Smooth muscle cell (in vitro differentiated cells): ENCODE results near the gene SNAPC3. TPM values are rescaled to one million over a fixed set of nuclear protein-coding genes. Genes with fewer than 3 reads are reported as not detected.

Experiments used
- DNase-seq: peaks from one replicate; lab custom pipeline; 2025; ENCODE audit not compliant: unreplicated experiment; lab: John Stamatoyannopoulos, UW
- H2AFZ ChIP-seq: fragments of 200-600 bp; sonication (generic); 2 replicates; pipeline ENCODE4 v1.6.0; 2016; ENCODE audit warnings: antibody characterized with exemption, low read depth, mild to moderate bottlenecking
- H3F3A ChIP-seq: fragments of 200-600 bp; sonication (generic); 2 replicates; pipeline ENCODE4 v1.6.0; 2017; ENCODE audit warnings: antibody characterized with exemption, low read depth
- H3K27ac ChIP-seq: fragments of 200-600 bp; sonication (generic); 2 replicates; pipeline ENCODE4 v1.5.1; 2016; ENCODE audit warnings: low read depth, mild to moderate bottlenecking
- H3K27me3 ChIP-seq: fragments of 200-600 bp; sonication (generic); 2 replicates; pipeline ENCODE4 v1.6.1; 2016; ENCODE audit warnings: low read depth, mild to moderate bottlenecking
- H3K36me3 ChIP-seq: fragments of 200-600 bp; sonication (generic); 2 replicates; pipeline ENCODE4 v1.5.1; 2016; ENCODE audit warnings: low read depth
- H3K4me1 ChIP-seq: fragments of 200-600 bp; sonication (generic); 2 replicates; pipeline ENCODE4 v1.5.1; 2016; ENCODE audit warnings: low read depth
- H3K4me2 ChIP-seq: fragments of 200-600 bp; sonication (generic); 2 replicates; pipeline ENCODE4 v1.6.0; 2016; ENCODE audit warnings: mild to moderate bottlenecking
- H3K4me3 ChIP-seq: fragments of 200-600 bp; sonication (generic); 2 replicates; pipeline ENCODE4 v1.5.1; 2016; ENCODE audit warnings: mild to moderate bottlenecking
- H3K79me2 ChIP-seq: fragments of 200-600 bp; sonication (generic); 2 replicates; pipeline ENCODE4 v1.6.0; 2016; ENCODE audit warnings: low read depth, mild to moderate bottlenecking
- H3K9ac ChIP-seq: fragments of 200-600 bp; sonication (generic); 2 replicates; pipeline ENCODE4 v1.6.0; 2016; ENCODE audit warnings: low read depth
- H3K9me3 ChIP-seq: fragments of 200-600 bp; sonication (generic); replicated peaks from 2 replicates; pipeline ENCODE4 v1.5.1; 2016; ENCODE audit warnings: low read depth
- H4K20me1 ChIP-seq: fragments of 200-600 bp; sonication (generic); 2 replicates; pipeline ENCODE4 v1.6.0; 2016; ENCODE audit warnings: low read depth
- WGBS: methylation state at CpG from one replicate; pipeline ENCODE4 v1.1.7; 2016; ENCODE audit warnings: low lambda C conversion rate; 5-methylcytosine and 5-hydroxymethylcytosine counted together
- polyA plus RNA-seq: library from polyadenylated mRNA; unstranded; fragments of >200 nt; fragmentation: Nextera tagmentation; extraction: Ambion mirVana; gene quantifications from 2 replicates; pipeline ENCODE4 v1.2.1, GENCODE V29; 2016
- total RNA-seq: library from RNA; depleted of rRNA; stranded (reverse); fragments of >200 nt; gene quantifications from 2 replicates; pipeline ENCODE4 v1.2.3, GENCODE V29; 2014
- TF ChIP-seq, protein P1 (sequence below): fragments of 200-600 bp; sonication (generic); IDR thresholded peaks from 2 replicates; pipeline ENCODE4 v1.5.1; 2017; ENCODE audit warnings: borderline replicate concordance, mild to moderate bottlenecking, antibody characterized with exemption; ENCODE audit not compliant: insufficient read depth, poor library complexity, severe bottlenecking

SNAPC3 gene
- total and polyA plus RNA-seq, 2 experiments from 2014 or later, result 25.0 to 53.7 TPM

DNA sequence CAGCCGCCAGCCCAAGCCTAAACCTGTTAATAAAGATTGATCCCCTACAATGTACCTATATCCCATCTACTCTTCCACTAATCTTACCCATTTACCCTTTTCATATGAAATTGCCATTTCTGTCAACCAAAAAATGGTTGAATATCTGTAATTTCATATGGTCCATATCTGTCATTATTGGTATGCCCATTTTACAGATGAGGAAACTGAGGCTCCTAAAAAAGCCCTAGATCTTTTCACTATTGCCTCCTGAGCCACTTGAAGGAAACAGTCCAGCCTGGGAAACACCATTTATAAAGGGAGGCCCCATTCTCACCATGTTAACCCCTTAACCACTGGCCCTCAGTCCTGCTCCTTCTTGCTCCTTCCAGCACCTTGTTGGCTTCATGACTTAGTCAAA, 41.2 kb upstream of the SNAPC3 start:
- no peak overlapping the region for H3K9ac ChIP-seq
- H3F3A ChIP-seq, result no peaks in the 10 kb centered on the region
- DNase-seq, result no peak
- H3K4me2 ChIP-seq, result no peak overlapping the region
- no peak overlapping the region for H3K4me3 ChIP-seq
- no peaks in the 10 kb centered on the region for H3K4me1 ChIP-seq
- WGBS, result 0% methylated on average over 1 of the region's 1 CpG
- H3K9me3 ChIP-seq, result no peaks in the 10 kb centered on the region
- no peaks in the 10 kb centered on the region for H3K36me3 ChIP-seq
- TF ChIP-seq, protein P1, sequence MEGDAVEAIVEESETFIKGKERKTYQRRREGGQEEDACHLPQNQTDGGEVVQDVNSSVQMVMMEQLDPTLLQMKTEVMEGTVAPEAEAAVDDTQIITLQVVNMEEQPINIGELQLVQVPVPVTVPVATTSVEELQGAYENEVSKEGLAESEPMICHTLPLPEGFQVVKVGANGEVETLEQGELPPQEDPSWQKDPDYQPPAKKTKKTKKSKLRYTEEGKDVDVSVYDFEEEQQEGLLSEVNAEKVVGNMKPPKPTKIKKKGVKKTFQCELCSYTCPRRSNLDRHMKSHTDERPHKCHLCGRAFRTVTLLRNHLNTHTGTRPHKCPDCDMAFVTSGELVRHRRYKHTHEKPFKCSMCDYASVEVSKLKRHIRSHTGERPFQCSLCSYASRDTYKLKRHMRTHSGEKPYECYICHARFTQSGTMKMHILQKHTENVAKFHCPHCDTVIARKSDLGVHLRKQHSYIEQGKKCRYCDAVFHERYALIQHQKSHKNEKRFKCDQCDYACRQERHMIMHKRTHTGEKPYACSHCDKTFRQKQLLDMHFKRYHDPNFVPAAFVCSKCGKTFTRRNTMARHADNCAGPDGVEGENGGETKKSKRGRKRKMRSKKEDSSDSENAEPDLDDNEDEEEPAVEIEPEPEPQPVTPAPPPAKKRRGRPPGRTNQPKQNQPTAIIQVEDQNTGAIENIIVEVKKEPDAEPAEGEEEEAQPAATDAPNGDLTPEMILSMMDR, result no peak
- H3K27me3 ChIP-seq, result no peaks in the 10 kb centered on the region
- no peak overlapping the region for H3K27ac ChIP-seq
- H4K20me1 ChIP-seq, result no peaks in the 10 kb centered on the region
- no peak overlapping the region for H2AFZ ChIP-seq
- H3K79me2 ChIP-seq, result no peaks in the 10 kb centered on the region

DNA sequence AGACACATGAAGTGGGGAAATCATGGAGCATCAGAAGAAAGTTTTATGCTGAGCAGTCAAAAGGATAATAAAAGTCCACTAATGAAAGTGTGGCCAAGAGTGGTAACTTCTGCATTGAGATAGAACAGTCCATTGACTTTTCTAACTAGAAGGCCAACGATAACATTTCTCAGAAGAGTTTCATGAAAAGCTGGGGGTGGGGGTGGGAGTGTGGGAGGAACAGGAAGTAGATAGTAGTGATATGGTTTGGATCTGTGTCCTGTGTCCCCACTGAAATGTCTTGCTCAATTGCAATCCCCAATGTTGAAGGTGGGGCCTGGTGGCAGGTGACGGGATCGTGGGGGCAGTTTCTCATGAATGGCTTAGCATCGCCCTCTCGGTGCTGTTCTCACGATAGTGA, 36.2 kb upstream of the SNAPC3 start:
- TF ChIP-seq, protein P1, result no peak
- H3K27me3 ChIP-seq, result no peaks in the 10 kb centered on the region
- H3K27ac ChIP-seq, result no peak overlapping the region
- H3F3A ChIP-seq, result no peaks in the 10 kb centered on the region
- H3K4me3 ChIP-seq, result no peak overlapping the region
- H2AFZ ChIP-seq, result no peak overlapping the region
- H3K36me3 ChIP-seq, result no peaks in the 10 kb centered on the region
- WGBS, result 81% methylated on average over 6 of the region's 6 CpGs
- H3K9ac ChIP-seq, result no peak overlapping the region
- DNase-seq, result no peak
- no peaks in the 10 kb centered on the region for H3K79me2 ChIP-seq
- H3K9me3 ChIP-seq, result no peaks in the 10 kb centered on the region
- no peaks in the 10 kb centered on the region for H4K20me1 ChIP-seq
- H3K4me2 ChIP-seq, result no peak overlapping the region
- H3K4me1 ChIP-seq, result no peaks in the 10 kb centered on the region

DNA sequence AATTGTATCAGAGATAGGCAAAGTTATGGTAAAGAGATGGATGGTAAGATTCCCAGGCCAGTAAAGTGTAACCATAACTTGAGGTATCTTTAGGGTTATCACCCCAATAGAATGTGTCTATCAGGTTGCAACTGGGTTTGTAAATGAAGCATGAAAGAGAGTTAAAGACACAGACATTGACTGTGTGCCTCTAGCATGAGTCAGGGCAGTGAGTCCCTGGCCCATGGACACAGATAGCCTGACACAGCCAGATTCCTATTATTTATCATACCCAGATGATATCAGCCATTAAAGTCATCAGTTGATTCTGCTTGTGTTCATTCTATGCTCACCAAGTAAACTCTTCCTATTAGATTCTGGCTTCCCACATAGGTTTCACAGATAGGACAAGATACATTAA, 33.5 kb upstream of the SNAPC3 start:
- H3K4me3 ChIP-seq, result no peak overlapping the region

DNA sequence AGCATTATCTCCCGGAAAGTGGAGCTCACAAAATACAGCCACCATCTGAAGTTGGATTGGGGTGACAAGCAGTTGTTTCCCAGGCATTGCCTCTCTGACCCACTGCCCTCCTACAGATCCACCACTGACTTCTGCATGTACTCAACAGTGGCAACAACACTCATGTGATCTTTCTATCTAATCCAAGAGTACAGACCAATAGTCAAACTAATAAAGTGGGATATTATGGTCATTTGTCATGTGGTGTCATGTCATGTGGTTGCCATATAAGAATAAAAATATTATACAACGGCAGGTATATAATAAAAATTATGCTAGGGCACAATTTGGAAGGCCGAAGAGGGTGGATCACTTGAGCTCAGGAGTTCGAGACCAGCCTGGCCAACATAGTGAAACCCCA, 33.0 kb upstream of the SNAPC3 start:
- Histone ChIP-seq H3K4me2 (no peak overlapping the region), H3K4me1 (no peaks in the 10 kb centered on the region), H3K9ac (no peak overlapping the region), H3K79me2 (no peaks in the 10 kb centered on the region), H2AFZ (no peak overlapping the region), H3K36me3 (no peaks in the 10 kb centered on the region), H3K27ac (no peak overlapping the region), H3F3A (no peaks in the 10 kb centered on the region), H3K9me3 (no peaks in the 10 kb centered on the region), H4K20me1 (no peaks in the 10 kb centered on the region), H3K4me3 (no peak overlapping the region), H3K27me3 (no peaks in the 10 kb centered on the region)
- TF ChIP-seq, protein P1, result no peak
- WGBS, result 96% methylated on average over 4 of the region's 4 CpGs
- no peak for DNase-seq

More for the DNA sequence above, 33.5 kb upstream of the SNAPC3 start:
- no peak for DNase-seq
- Histone ChIP-seq H2AFZ (no peak overlapping the region), H3K9me3 (no peaks in the 10 kb centered on the region), H3K79me2 (no peaks in the 10 kb centered on the region), H3F3A (no peaks in the 10 kb centered on the region), H3K9ac (no peak overlapping the region), H3K36me3 (no peaks in the 10 kb centered on the region), H4K20me1 (no peaks in the 10 kb centered on the region), H3K27ac (no peak overlapping the region), H3K27me3 (no peaks in the 10 kb centered on the region), H3K4me1 (no peaks in the 10 kb centered on the region), H3K4me2 (no peak overlapping the region)
- TF ChIP-seq, protein P1, result no peak
